ENCODE measurements around the gene GLS.

The GLS gene

DNA sequence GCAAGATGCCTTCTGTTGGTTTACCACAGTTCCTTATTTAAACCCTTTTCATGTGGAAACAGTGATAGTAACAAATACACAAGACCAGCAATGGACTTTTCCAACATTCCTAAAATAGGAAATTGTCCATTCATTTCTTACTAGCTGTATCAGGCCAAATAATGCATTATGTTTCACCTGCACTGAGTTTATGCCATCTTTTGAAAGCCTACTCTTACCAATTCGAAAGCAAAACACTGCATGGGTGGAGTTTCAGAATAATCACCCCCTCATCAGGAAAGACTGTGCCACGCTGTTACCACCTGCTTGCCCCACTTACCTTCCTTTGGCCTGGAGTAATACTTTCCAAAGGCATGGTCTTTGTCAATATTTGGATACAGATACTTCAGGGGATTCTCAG lies 95.9 kb downstream of the GLS start:
- H3K4me3 ChIP-seq (ENCODE audit: low read depth, low read length): no peak overlapping the region
- DNase-seq (ENCODE audit: low read depth): no peak
- in situ Hi-C loops (cut with HindIII; ENCODE audit: low sequenced_read_pairs): no loop called here
- no peak for TF ChIP-seq CTCF (IDR thresholded peaks at IDR 0.05; ENCODE audit: low read depth, low read length, missing control alignments)

GRCh38 chr2:190977505-190977904 lies 96.9 kb downstream of the GLS start:
- in situ Hi-C loops (cut with HindIII; ENCODE audit: low sequenced_read_pairs): no loop called here
- no peak for DNase-seq (ENCODE audit: low read depth)
- no peak overlapping the region for H3K4me3 ChIP-seq (ENCODE audit: low read depth, low read length)
- no peak for TF ChIP-seq CTCF (IDR thresholded peaks at IDR 0.05; ENCODE audit: low read depth, low read length, missing control alignments)

DNA sequence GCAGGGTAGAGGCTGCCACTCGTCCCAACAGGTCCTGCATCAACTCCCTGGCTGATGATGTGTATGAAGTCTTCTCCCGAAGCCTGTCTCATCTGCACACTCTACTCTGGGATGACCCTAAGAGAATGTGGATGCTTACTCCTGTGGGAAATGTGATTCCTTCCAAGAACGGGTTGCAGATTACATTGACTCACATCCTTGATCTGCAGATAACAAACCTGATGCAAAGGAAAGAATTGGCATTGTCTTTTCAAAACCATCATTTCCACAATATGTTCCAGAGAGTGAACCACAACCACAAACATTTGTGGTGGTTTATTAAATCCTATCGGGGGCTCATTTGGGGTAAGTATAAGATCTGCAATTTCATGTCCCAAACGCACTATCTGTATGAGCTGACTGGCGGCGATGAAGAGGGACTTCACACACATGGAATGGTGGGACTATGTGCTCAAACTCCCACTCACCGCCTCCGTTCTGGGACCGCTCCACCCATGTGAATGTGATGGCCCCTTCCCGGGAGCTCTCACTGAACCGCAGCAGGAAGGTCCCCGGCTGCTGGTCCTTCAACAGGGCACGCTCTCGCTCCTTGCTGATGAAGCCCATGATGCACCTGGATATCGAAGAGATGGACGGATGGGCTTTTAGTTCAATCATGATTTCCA lies 97.9 kb downstream of the GLS start:
- H3K4me3 ChIP-seq (ENCODE audit: low read depth, low read length): no peak overlapping the region
- in situ Hi-C loops (cut with HindIII; ENCODE audit: low sequenced_read_pairs): no loop called here
- no peak for TF ChIP-seq CTCF (IDR thresholded peaks at IDR 0.05; ENCODE audit: low read depth, low read length, missing control alignments)
- peak; percentile 51 for DNase-seq (ENCODE audit: low read depth)

- in situ Hi-C loops (cut with HindIII; ENCODE audit: low sequenced_read_pairs): no loop called here
- H3K4me3 ChIP-seq (ENCODE audit: low read depth, low read length): no peak overlapping the region
- no peak for TF ChIP-seq CTCF (IDR thresholded peaks at IDR 0.05; ENCODE audit: low read depth, low read length, missing control alignments)
- peak; percentile 69 for DNase-seq (ENCODE audit: low read depth)
Measured at GRCh38 chr2:190979906-190980629, 99.4 kb downstream of the GLS start.

- no peak for DNase-seq (ENCODE audit: low read depth)
- in situ Hi-C loops (cut with HindIII; ENCODE audit: low sequenced_read_pairs): no loop called here
- H3K4me3 ChIP-seq (ENCODE audit: low read depth, low read length): no peak overlapping the region
- TF ChIP-seq CTCF (IDR thresholded peaks at IDR 0.05; ENCODE audit: low read depth, low read length, missing control alignments): no peak
Measured at GRCh38 chr2:190980630-190981209, 100.1 kb downstream of the GLS start.

DNA sequence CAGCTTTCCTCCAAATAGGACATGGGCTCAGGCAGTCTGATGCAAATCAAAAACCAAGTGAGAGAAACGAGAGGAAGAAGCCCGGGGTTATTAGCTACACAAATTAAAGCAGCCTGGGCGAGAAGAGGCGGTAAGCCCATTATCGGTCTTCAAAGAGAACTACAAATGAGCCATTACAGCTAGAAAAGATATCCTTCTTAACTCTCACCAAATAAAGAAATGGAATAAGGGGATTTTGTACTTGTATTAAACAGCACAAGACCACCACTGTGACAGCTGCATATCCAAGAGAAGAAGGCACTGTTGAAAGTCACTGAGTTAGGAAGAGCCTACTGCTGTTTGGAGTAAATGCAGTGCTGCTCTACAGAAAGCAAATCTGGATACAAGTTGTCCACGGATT lies 100.7 kb downstream of the GLS start:
- no peak for TF ChIP-seq CTCF (IDR thresholded peaks at IDR 0.05; ENCODE audit: low read depth, low read length, missing control alignments)
- no peak for DNase-seq (ENCODE audit: low read depth)
- in situ Hi-C loops (cut with HindIII; ENCODE audit: low sequenced_read_pairs): no loop called here
- no peak overlapping the region for H3K4me3 ChIP-seq (ENCODE audit: low read depth, low read length)
